ENCODE data around the gene LDLRAD4. TPM values are rescaled to one million over a fixed set of nuclear protein-coding genes. Genes with fewer than 3 reads are reported as not detected.
A peak's percentile ranks its signal among the peaks of the same experiment; 100 is the strongest.

The LDLRAD4 gene
- total and polyA plus RNA-seq, 2 donors, result 46.9 to 80.0 TPM

GRCh38 chr18:13213036-13213795, 5.3 kb upstream of the LDLRAD4 start:
- WGBS, result 96% methylated on average over 18 of the region's 18 CpGs
- H3K9me3 ChIP-seq (ENCODE audit: control insufficient read depth in 2 of 2, insufficient read depth in 1 of 2, low read length in 1 of 2), result no peaks in the 10 kb centered on the region
- DNase-seq (ENCODE audit: low read depth in 6 of 9, low spot score in 9 of 9), result no peak
- peak overlapping the region in 1 of 2 donors; percentile 26 for H3K27ac ChIP-seq (ENCODE audit: low read depth in 1 of 2, low read length in 1 of 2)
- peaks cover 17 to 38% of the 10 kb centered on the region in 2 donors for H3K4me1 ChIP-seq (ENCODE audit: control insufficient read depth in 2 of 2, insufficient read depth in 2 of 2, low read length in 2 of 2)
- no peak overlapping the region for H3K4me3 ChIP-seq (ENCODE audit: low read length in 2 of 2)
- H3K36me3 ChIP-seq (ENCODE audit: control insufficient read depth in 2 of 2, insufficient read depth in 2 of 2, low read length in 1 of 2), result no peaks in the 10 kb centered on the region
- no peaks in the 10 kb centered on the region for H3K27me3 ChIP-seq (ENCODE audit: control insufficient read depth in 2 of 2, insufficient read depth in 1 of 2, low read length in 1 of 2)

GRCh38 chr18:13214609-13215008, 4.0 kb upstream of the LDLRAD4 start:
- H3K9me3 ChIP-seq (ENCODE audit: control insufficient read depth in 2 of 2, insufficient read depth in 1 of 2, low read length in 1 of 2), result no peaks in the 10 kb centered on the region
- no peaks in the 10 kb centered on the region for H3K36me3 ChIP-seq (ENCODE audit: control insufficient read depth in 2 of 2, insufficient read depth in 2 of 2, low read length in 1 of 2)
- H3K4me1 ChIP-seq (ENCODE audit: control insufficient read depth in 2 of 2, insufficient read depth in 2 of 2, low read length in 2 of 2), result peaks cover 15 to 40% of the 10 kb centered on the region in 2 donors
- no peak overlapping the region for H3K4me3 ChIP-seq (ENCODE audit: low read length in 2 of 2)
- DNase-seq (ENCODE audit: low read depth in 6 of 9, low spot score in 9 of 9), result no peak
- WGBS, result 55% methylated on average over 1 of the region's 1 CpG
- H3K27ac ChIP-seq (ENCODE audit: low read depth in 1 of 2, low read length in 1 of 2), result no peak overlapping the region
- H3K27me3 ChIP-seq (ENCODE audit: control insufficient read depth in 2 of 2, insufficient read depth in 1 of 2, low read length in 1 of 2), result no peaks in the 10 kb centered on the region

GRCh38 chr18:13216092-13216582, 2.4 kb upstream of the LDLRAD4 start:
- peaks cover 15 to 49% of the 10 kb centered on the region in 2 donors for H3K4me1 ChIP-seq (ENCODE audit: control insufficient read depth in 2 of 2, insufficient read depth in 2 of 2, low read length in 2 of 2)
- H3K27me3 ChIP-seq (ENCODE audit: control insufficient read depth in 2 of 2, insufficient read depth in 1 of 2, low read length in 1 of 2), result no peaks in the 10 kb centered on the region
- peak in 5 of 9 donors; percentile 47 to 86 (median 68) for DNase-seq (ENCODE audit: low read depth in 6 of 9, low spot score in 9 of 9)
- 17% methylated on average over 8 of the region's 8 CpGs for WGBS
- no peaks in the 10 kb centered on the region for H3K9me3 ChIP-seq (ENCODE audit: control insufficient read depth in 2 of 2, insufficient read depth in 1 of 2, low read length in 1 of 2)
- H3K36me3 ChIP-seq (ENCODE audit: control insufficient read depth in 2 of 2, insufficient read depth in 2 of 2, low read length in 1 of 2), result no peaks in the 10 kb centered on the region
- peak overlapping the region; percentile 51 to 96 for H3K4me3 ChIP-seq (ENCODE audit: low read length in 2 of 2)
- peak overlapping the region in 1 of 2 donors; percentile 50 for H3K27ac ChIP-seq (ENCODE audit: low read depth in 1 of 2, low read length in 1 of 2)

- Histone ChIP-seq H3K27ac (ENCODE audit: low read depth in 1 of 2, low read length in 1 of 2) (peak overlapping the region; percentile 50 to 93), H3K9me3 (ENCODE audit: control insufficient read depth in 2 of 2, insufficient read depth in 1 of 2, low read length in 1 of 2) (no peaks in the 10 kb centered on the region), H3K4me3 (ENCODE audit: low read length in 2 of 2) (peak overlapping the region; percentile 51 to 96), H3K27me3 (ENCODE audit: control insufficient read depth in 2 of 2, insufficient read depth in 1 of 2, low read length in 1 of 2) (no peaks in the 10 kb centered on the region), H3K36me3 (ENCODE audit: control insufficient read depth in 2 of 2, insufficient read depth in 2 of 2, low read length in 1 of 2) (no peaks in the 10 kb centered on the region), H3K4me1 (ENCODE audit: control insufficient read depth in 2 of 2, insufficient read depth in 2 of 2, low read length in 2 of 2) (peaks cover 18 to 54% of the 10 kb centered on the region in 2 donors)
- WGBS, result 4% methylated on average over 59 of the region's 59 CpGs
- DNase-seq (ENCODE audit: low read depth in 6 of 9, low spot score in 9 of 9), result peak in 5 of 9 donors; percentile 43 to 81 (median 59)
These were observed 1.7 kb upstream of the LDLRAD4 start for GRCh38 chr18:13216711-13217465.

GRCh38 chr18:13217466-13217961, 1.0 kb upstream of the LDLRAD4 start:
- WGBS, result under 1% methylated on average over 63 of the region's 64 CpGs
- no peaks in the 10 kb centered on the region for H3K27me3 ChIP-seq (ENCODE audit: control insufficient read depth in 2 of 2, insufficient read depth in 1 of 2, low read length in 1 of 2)
- peak overlapping the region in 1 of 2 donors; percentile 93 for H3K27ac ChIP-seq (ENCODE audit: low read depth in 1 of 2, low read length in 1 of 2)
- peaks cover 24 to 60% of the 10 kb centered on the region in 2 donors for H3K4me1 ChIP-seq (ENCODE audit: control insufficient read depth in 2 of 2, insufficient read depth in 2 of 2, low read length in 2 of 2)
- H3K4me3 ChIP-seq (ENCODE audit: low read length in 2 of 2), result peak overlapping the region; percentile 96
- no peaks in the 10 kb centered on the region for H3K36me3 ChIP-seq (ENCODE audit: control insufficient read depth in 2 of 2, insufficient read depth in 2 of 2, low read length in 1 of 2)
- peak in 5 of 9 donors; percentile 41 to 80 (median 57) for DNase-seq (ENCODE audit: low read depth in 6 of 9, low spot score in 9 of 9)
- H3K9me3 ChIP-seq (ENCODE audit: control insufficient read depth in 2 of 2, insufficient read depth in 1 of 2, low read length in 1 of 2), result no peaks in the 10 kb centered on the region

- peak overlapping the region; percentile 96 for H3K4me3 ChIP-seq (ENCODE audit: low read length in 2 of 2)
- H3K27ac ChIP-seq (ENCODE audit: low read depth in 1 of 2, low read length in 1 of 2), result peak overlapping the region; percentile 91 to 93
- peak in 1 of 9 donors; percentile 23 for DNase-seq (ENCODE audit: low read depth in 6 of 9, low spot score in 9 of 9)
- no peaks in the 10 kb centered on the region for H3K27me3 ChIP-seq (ENCODE audit: control insufficient read depth in 2 of 2, insufficient read depth in 1 of 2, low read length in 1 of 2)
- H3K4me1 ChIP-seq (ENCODE audit: control insufficient read depth in 2 of 2, insufficient read depth in 2 of 2, low read length in 2 of 2), result peaks cover 28 to 60% of the 10 kb centered on the region in 2 donors
- under 1% methylated on average over 53 of the region's 53 CpGs for WGBS
- H3K9me3 ChIP-seq (ENCODE audit: control insufficient read depth in 2 of 2, insufficient read depth in 1 of 2, low read length in 1 of 2), result no peaks in the 10 kb centered on the region
- no peaks in the 10 kb centered on the region for H3K36me3 ChIP-seq (ENCODE audit: control insufficient read depth in 2 of 2, insufficient read depth in 2 of 2, low read length in 1 of 2)
These were observed 591 bp upstream of the LDLRAD4 start for GRCh38 chr18:13217971-13218367.

GRCh38 chr18:13218997-13219396, 437 bp downstream of the LDLRAD4 start:
- no peak for DNase-seq (ENCODE audit: low read depth in 6 of 9, low spot score in 9 of 9)
- no peaks in the 10 kb centered on the region for H3K27me3 ChIP-seq (ENCODE audit: control insufficient read depth in 2 of 2, insufficient read depth in 1 of 2, low read length in 1 of 2)
- H3K36me3 ChIP-seq (ENCODE audit: control insufficient read depth in 2 of 2, insufficient read depth in 2 of 2, low read length in 1 of 2), result peaks cover 6 to 8% of the 10 kb centered on the region in 2 donors
- H3K4me3 ChIP-seq (ENCODE audit: low read length in 2 of 2), result peak overlapping the region; percentile 96
- no peaks in the 10 kb centered on the region for H3K9me3 ChIP-seq (ENCODE audit: control insufficient read depth in 2 of 2, insufficient read depth in 1 of 2, low read length in 1 of 2)
- peaks cover 31 to 60% of the 10 kb centered on the region in 2 donors for H3K4me1 ChIP-seq (ENCODE audit: control insufficient read depth in 2 of 2, insufficient read depth in 2 of 2, low read length in 2 of 2)
- WGBS, result 8% methylated on average over 15 of the region's 15 CpGs
- peak overlapping the region; percentile 91 to 93 for H3K27ac ChIP-seq (ENCODE audit: low read depth in 1 of 2, low read length in 1 of 2)

- Histone ChIP-seq H3K4me1 (ENCODE audit: control insufficient read depth in 2 of 2, insufficient read depth in 2 of 2, low read length in 2 of 2) (peaks cover 32 to 60% of the 10 kb centered on the region in 2 donors), H3K9me3 (ENCODE audit: control insufficient read depth in 2 of 2, insufficient read depth in 1 of 2, low read length in 1 of 2) (no peaks in the 10 kb centered on the region), H3K36me3 (ENCODE audit: control insufficient read depth in 2 of 2, insufficient read depth in 2 of 2, low read length in 1 of 2) (peaks cover 10% of the 10 kb centered on the region in 2 donors), H3K27me3 (ENCODE audit: control insufficient read depth in 2 of 2, insufficient read depth in 1 of 2, low read length in 1 of 2) (no peaks in the 10 kb centered on the region), H3K27ac (ENCODE audit: low read depth in 1 of 2, low read length in 1 of 2) (peak overlapping the region; percentile 83 to 91), H3K4me3 (ENCODE audit: low read length in 2 of 2) (peak overlapping the region; percentile 96)
- peak in 3 of 9 donors; percentile 31 to 62 (median 43) for DNase-seq (ENCODE audit: low read depth in 6 of 9, low spot score in 9 of 9)
- 17% methylated on average over 4 of the region's 4 CpGs for WGBS
These were observed 1.1 kb downstream of the LDLRAD4 start for GRCh38 chr18:13219593-13220159.
